ENCODE data around the gene DNAH2.

DNAH2 gene

DNA sequence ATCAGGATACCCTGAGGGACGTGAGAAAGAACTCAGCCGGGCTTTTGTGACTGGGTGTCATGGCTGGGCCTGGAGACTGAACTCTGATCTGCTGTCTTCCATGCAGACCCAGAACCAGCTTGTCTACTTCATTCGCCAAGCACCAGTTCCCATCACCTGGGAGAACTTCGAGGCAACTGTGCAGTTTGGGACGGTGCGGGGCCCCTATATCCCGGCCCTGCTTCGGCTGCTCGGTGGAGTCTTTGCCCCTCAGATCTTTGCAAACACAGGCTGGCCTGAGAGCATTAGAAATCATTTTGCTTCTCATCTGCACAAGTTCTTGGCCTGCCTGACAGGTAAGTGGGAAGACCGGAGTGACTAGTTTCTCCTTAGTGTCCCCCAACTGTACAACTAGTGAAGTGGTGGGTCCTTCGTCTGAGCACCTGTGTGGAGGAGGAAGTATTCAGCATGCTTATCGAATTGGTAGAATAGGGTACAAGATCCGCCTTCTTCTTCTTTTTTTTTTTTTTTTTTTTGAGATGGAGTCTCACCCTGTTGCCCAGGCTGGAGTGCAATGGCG, 15.5 kb downstream of the DNAH2 start:
- no peak overlapping the region for H3K9ac ChIP-seq (ENCODE audit: low read length)
- no peaks in the 10 kb centered on the region for H3K79me2 ChIP-seq (ENCODE audit: insufficient read depth, low read length)
- peaks cover 7% of the 10 kb centered on the region for H3K4me1 ChIP-seq (ENCODE audit: insufficient read depth, low read length, severe bottlenecking)
- H3K4me3 ChIP-seq (ENCODE audit: low read depth, low read length, poor library complexity, severe bottlenecking), result no peak overlapping the region
- peaks cover 4% of the 10 kb centered on the region; the same call in 1 of the 2 replicates for H3K27me3 ChIP-seq (ENCODE audit: insufficient read depth, low read length)
- H3F3A ChIP-seq (ENCODE audit: insufficient read depth, low read length), result no peaks in the 10 kb centered on the region
- H3K4me2 ChIP-seq (ENCODE audit: low read length), result no peak overlapping the region
- H3K9me2 ChIP-seq (ENCODE audit: low read depth, low read length), result no peaks in the 10 kb centered on the region
- H3K27ac ChIP-seq (ENCODE audit: low read depth, low read length, poor library complexity, severe bottlenecking), result no peak overlapping the region
- no peak overlapping the region for H2AFZ ChIP-seq (ENCODE audit: low read length)
- TF ChIP-seq CTCF (IDR thresholded peaks at IDR 0.05; ENCODE audit: low read length), result no peak
- no peak for TF ChIP-seq EZH2 (IDR thresholded peaks at IDR 0.05; ENCODE audit: borderline replicate concordance, low read length)
- H3K36me3 ChIP-seq (ENCODE audit: insufficient read depth, low read length), result no peaks in the 10 kb centered on the region
- no peaks in the 10 kb centered on the region for H3K9me3 ChIP-seq (ENCODE audit: low read length)
- H4K20me1 ChIP-seq (ENCODE audit: insufficient read depth, low read length), result no peaks in the 10 kb centered on the region

GRCh38 chr17:7737601-7738000, 20.1 kb downstream of the DNAH2 start:
- no peaks in the 10 kb centered on the region for H3K9me3 ChIP-seq (ENCODE audit: low read length)
- H3K4me2 ChIP-seq (ENCODE audit: low read length), result no peak overlapping the region
- H3F3A ChIP-seq (ENCODE audit: insufficient read depth, low read length), result no peaks in the 10 kb centered on the region
- H3K9ac ChIP-seq (ENCODE audit: low read length), result no peak overlapping the region
- H3K27ac ChIP-seq (ENCODE audit: low read depth, low read length, poor library complexity, severe bottlenecking), result no peak overlapping the region
- H3K4me1 ChIP-seq (ENCODE audit: insufficient read depth, low read length, severe bottlenecking), result no peaks in the 10 kb centered on the region
- H3K36me3 ChIP-seq (ENCODE audit: insufficient read depth, low read length), result no peaks in the 10 kb centered on the region
- no peaks in the 10 kb centered on the region for H3K79me2 ChIP-seq (ENCODE audit: insufficient read depth, low read length)
- no peaks in the 10 kb centered on the region for H3K9me2 ChIP-seq (ENCODE audit: low read depth, low read length)
- no peak overlapping the region for H2AFZ ChIP-seq (ENCODE audit: low read length)
- peaks cover 4% of the 10 kb centered on the region; the same call in 1 of the 2 replicates for H3K27me3 ChIP-seq (ENCODE audit: insufficient read depth, low read length)
- H4K20me1 ChIP-seq (ENCODE audit: insufficient read depth, low read length), result no peaks in the 10 kb centered on the region
- TF ChIP-seq EZH2 (IDR thresholded peaks at IDR 0.05; ENCODE audit: borderline replicate concordance, low read length) (no peak), CTCF (IDR thresholded peaks at IDR 0.05; ENCODE audit: low read length) (no peak)
- H3K4me3 ChIP-seq (ENCODE audit: low read depth, low read length, poor library complexity, severe bottlenecking), result no peak overlapping the region

- Histone ChIP-seq H3K4me3 (ENCODE audit: low read depth, low read length, poor library complexity, severe bottlenecking) (no peak overlapping the region), H3K4me2 (ENCODE audit: low read length) (no peak overlapping the region), H3K9me3 (ENCODE audit: low read length) (no peaks in the 10 kb centered on the region), H3K4me1 (ENCODE audit: insufficient read depth, low read length, severe bottlenecking) (peaks cover 8% of the 10 kb centered on the region), H4K20me1 (ENCODE audit: insufficient read depth, low read length) (no peaks in the 10 kb centered on the region), H3F3A (ENCODE audit: insufficient read depth, low read length) (no peaks in the 10 kb centered on the region), H2AFZ (ENCODE audit: low read length) (no peak overlapping the region), H3K36me3 (ENCODE audit: insufficient read depth, low read length) (no peaks in the 10 kb centered on the region), H3K9ac (ENCODE audit: low read length) (no peak overlapping the region), H3K27ac (ENCODE audit: low read depth, low read length, poor library complexity, severe bottlenecking) (no peak overlapping the region), H3K79me2 (ENCODE audit: insufficient read depth, low read length) (no peaks in the 10 kb centered on the region), H3K27me3 (ENCODE audit: insufficient read depth, low read length) (0 out of 2 replicates have a peak, but pooled peaks cover 4% of the 10 kb centered on the region), H3K9me2 (ENCODE audit: low read depth, low read length) (no peaks in the 10 kb centered on the region)
- TF ChIP-seq EZH2 (IDR thresholded peaks at IDR 0.05; ENCODE audit: borderline replicate concordance, low read length) (no peak), CTCF (IDR thresholded peaks at IDR 0.05; ENCODE audit: low read length) (no peak)
Measured at GRCh38 chr17:7739746-7740145, 22.2 kb downstream of the DNAH2 start.
